H9 (cell line): ENCODE results near the gene MORN3. TPM values are rescaled to one million over a fixed set of nuclear protein-coding genes. Genes with fewer than 3 reads are reported as not detected.

Experiments
- DNase-seq: peaks from one replicate; pipeline ENCODE4 v3.0.0-alpha.2; 2017
- H2AFZ ChIP-seq: one replicate; pipeline ENCODE4 v1.6.1; 2013; ENCODE audit warnings: mild to moderate bottlenecking, low read length, control low read depth, moderate library complexity
- H2AK5ac ChIP-seq: 2 replicates; pipeline ENCODE4 v1.6.1; 2013; ENCODE audit warnings: low read length, control low read depth, mixed read lengths; ENCODE audit not compliant: insufficient read length
- H2BK120ac ChIP-seq: one replicate; pipeline ENCODE4 v1.6.1; 2013; ENCODE audit warnings: low read depth, mild to moderate bottlenecking, low read length, control low read depth, inconsistent platforms; ENCODE audit not compliant: poor library complexity, severe bottlenecking
- H2BK12ac ChIP-seq: 2 replicates; pipeline ENCODE4 v1.6.1; 2013; ENCODE audit warnings: low read length, control low read depth, mixed read lengths, low read depth; ENCODE audit not compliant: insufficient read length
- H2BK15ac ChIP-seq: 2 replicates; pipeline ENCODE4 v1.6.1; 2013; ENCODE audit warnings: low read depth, low read length, control low read depth
- H2BK20ac ChIP-seq: one replicate; pipeline ENCODE4 v1.6.1; 2013; ENCODE audit warnings: low read depth, mild to moderate bottlenecking, low read length, control low read depth, inconsistent platforms; ENCODE audit not compliant: poor library complexity, severe bottlenecking
- H2BK5ac ChIP-seq: 2 replicates; pipeline ENCODE4 v1.6.1; 2013; ENCODE audit warnings: low read length, control low read depth, mixed read lengths; ENCODE audit not compliant: insufficient read length
- H3K14ac ChIP-seq: 2 replicates; pipeline ENCODE4 v1.6.1; 2013; ENCODE audit warnings: low read length, control low read depth; ENCODE audit not compliant: insufficient read depth
- H3K18ac ChIP-seq: 2 replicates; pipeline ENCODE4 v1.6.1; 2013; ENCODE audit warnings: low read depth, mild to moderate bottlenecking, mixed read lengths, low read length, control low read depth; ENCODE audit not compliant: insufficient read length
- H3K23ac ChIP-seq: 2 replicates; pipeline ENCODE4 v1.6.1; 2013; ENCODE audit warnings: low read length, control low read depth, mixed read lengths, low read depth; ENCODE audit not compliant: insufficient read length
- H3K23me2 ChIP-seq: 2 replicates; pipeline ENCODE4 v1.6.1; 2013; ENCODE audit warnings: low read depth, mild to moderate bottlenecking, mixed read lengths, low read length, control low read depth; ENCODE audit not compliant: insufficient read length, poor library complexity, severe bottlenecking
- H3K27ac ChIP-seq: 2 replicates; pipeline ENCODE4 v1.5.1; 2013; ENCODE audit warnings: low read length, control low read depth, mixed read lengths, low read depth; ENCODE audit not compliant: insufficient read length
- H3K27me3 ChIP-seq: 2 replicates; pipeline ENCODE4 v1.6.1; 2013; ENCODE audit warnings: low read length, control low read depth, inconsistent platforms; ENCODE audit not compliant: insufficient read depth
- H3K4ac ChIP-seq: 2 replicates; pipeline ENCODE4 v1.6.1; 2013; ENCODE audit warnings: low read depth, mild to moderate bottlenecking, control low read depth, inconsistent platforms, low read length, moderate library complexity
- H3K4me1 ChIP-seq: 2 replicates; pipeline ENCODE4 v1.6.1; 2013; ENCODE audit warnings: low read length, control low read depth, inconsistent platforms; ENCODE audit not compliant: insufficient read depth
- H3K4me2 ChIP-seq: 2 replicates; pipeline ENCODE4 v1.6.1; 2013; ENCODE audit warnings: low read length, control low read depth, mixed read lengths; ENCODE audit not compliant: insufficient read length, insufficient read depth
- H3K56ac ChIP-seq: 2 replicates; pipeline ENCODE4 v1.6.1; 2013; ENCODE audit warnings: low read depth, mild to moderate bottlenecking, mixed read lengths, low read length, control low read depth; ENCODE audit not compliant: insufficient read length
- H3K79me1 ChIP-seq: 2 replicates; pipeline ENCODE4 v1.6.1; 2013; ENCODE audit warnings: low read depth, mild to moderate bottlenecking, moderate library complexity, low read length, control low read depth, inconsistent platforms; ENCODE audit not compliant: insufficient read depth, poor library complexity, severe bottlenecking
- H3K79me2 ChIP-seq: 2 replicates; pipeline ENCODE4 v1.6.1; 2013; ENCODE audit warnings: low read length, control low read depth, inconsistent platforms; ENCODE audit not compliant: insufficient read depth
- H3K9ac ChIP-seq: 2 replicates; pipeline ENCODE4 v1.6.1; 2013; ENCODE audit warnings: low read length, control low read depth, mixed read lengths; ENCODE audit not compliant: insufficient read length; ENCODE audit errors: extremely low read depth
- H3K9me3 ChIP-seq: one replicate; pipeline ENCODE4 v1.6.1; 2013; ENCODE audit warnings: low read depth, low read length, inconsistent platforms; ENCODE audit not compliant: control insufficient read depth
- H3T11ph ChIP-seq: one replicate; pipeline ENCODE4 v1.6.1; 2013; ENCODE audit warnings: mild to moderate bottlenecking, low read length, control low read depth, inconsistent platforms
- H4K20me1 ChIP-seq: one replicate; pipeline ENCODE4 v1.6.1; 2013; ENCODE audit not compliant: control insufficient read depth, insufficient read length, insufficient read depth
- H4K5ac ChIP-seq: 2 replicates; pipeline ENCODE4 v1.6.1; 2013; ENCODE audit warnings: low read depth, mild to moderate bottlenecking, mixed read lengths, low read length, control low read depth; ENCODE audit not compliant: insufficient read length
- H4K8ac ChIP-seq: replicated peaks from 2 replicates; pipeline ENCODE4 v1.6.1; 2013; ENCODE audit warnings: low read length, control low read depth, mixed read lengths, low read depth; ENCODE audit not compliant: insufficient read length
- H4K91ac ChIP-seq: 2 replicates; pipeline ENCODE4 v1.6.1; 2013; ENCODE audit warnings: low read depth, mild to moderate bottlenecking, moderate library complexity, mixed read lengths, low read length, control low read depth; ENCODE audit not compliant: insufficient read length
- H3K27ac Mint-ChIP-seq, 3 experiments: 2 replicates in 2 of 3; 3 replicates in 1 of 3; pipeline ENCODE4 v1.8.0; 2020 to 2021; ENCODE audit warnings: mixed read lengths in 3 of 3, mild to moderate bottlenecking in 1 of 3, moderate library complexity in 1 of 3
- H3K27me3 Mint-ChIP-seq: 2 replicates; pipeline ENCODE4 v1.8.0; 2021; ENCODE audit warnings: low read depth, mild to moderate bottlenecking, moderate library complexity, mixed read lengths
- H3K36me3 Mint-ChIP-seq, 3 experiments: 2 replicates in 2 of 3; 3 replicates in 1 of 3; pipeline ENCODE4 v1.8.0; 2020 to 2021; ENCODE audit warnings: low read depth in 3 of 3, mixed read lengths in 3 of 3; ENCODE audit not compliant: insufficient read depth in 1 of 3
- H3K4me1 Mint-ChIP-seq, 2 experiments: 2 replicates each; pipeline ENCODE4 v1.8.0; 2020; ENCODE audit warnings: mixed read lengths in 2 of 2
- H3K4me3 Mint-ChIP-seq, 2 experiments: 2 replicates in 1 of 2; 3 replicates in 1 of 2; pipeline ENCODE4 v1.8.0; 2020 to 2021; ENCODE audit warnings: mild to moderate bottlenecking in 2 of 2, mixed read lengths in 2 of 2, moderate library complexity in 1 of 2
- H3K9me3 Mint-ChIP-seq, 2 experiments: 2 replicates in 1 of 2; 3 replicates in 1 of 2; pipeline ENCODE4 v1.8.0; 2020; ENCODE audit warnings: mild to moderate bottlenecking in 2 of 2, mixed read lengths in 2 of 2, moderate library complexity in 1 of 2
- WGBS: extraction: QIAGEN DNeasy Blood & Tissue Kit; methylation state at CpG from one replicate; pipeline ENCODE4 v1.1.7; 2013; ENCODE audit warnings: missing lambda C conversion rate, low lambda C conversion rate, mixed read lengths; ENCODE audit not compliant: insufficient read length; ENCODE audit errors: extremely low coverage; 5-methylcytosine and 5-hydroxymethylcytosine counted together
- total RNA-seq: library from RNA; stranded (reverse); gene quantifications from 2 replicates; pipeline ENCODE4 v1.2.1, GENCODE V29; 2021
- TF ChIP-seq, protein P1 (sequence below): fragments of 200-600 bp; sonication (generic); conservative IDR thresholded peaks from 3 replicates; pipeline ENCODE4 v1.8.0; 2021; ENCODE audit warnings: antibody characterized with exemption, mild to moderate bottlenecking

MORN3 gene
- total RNA-seq, 1 experiment from 2014 or later: 0.37 TPM

DNA sequence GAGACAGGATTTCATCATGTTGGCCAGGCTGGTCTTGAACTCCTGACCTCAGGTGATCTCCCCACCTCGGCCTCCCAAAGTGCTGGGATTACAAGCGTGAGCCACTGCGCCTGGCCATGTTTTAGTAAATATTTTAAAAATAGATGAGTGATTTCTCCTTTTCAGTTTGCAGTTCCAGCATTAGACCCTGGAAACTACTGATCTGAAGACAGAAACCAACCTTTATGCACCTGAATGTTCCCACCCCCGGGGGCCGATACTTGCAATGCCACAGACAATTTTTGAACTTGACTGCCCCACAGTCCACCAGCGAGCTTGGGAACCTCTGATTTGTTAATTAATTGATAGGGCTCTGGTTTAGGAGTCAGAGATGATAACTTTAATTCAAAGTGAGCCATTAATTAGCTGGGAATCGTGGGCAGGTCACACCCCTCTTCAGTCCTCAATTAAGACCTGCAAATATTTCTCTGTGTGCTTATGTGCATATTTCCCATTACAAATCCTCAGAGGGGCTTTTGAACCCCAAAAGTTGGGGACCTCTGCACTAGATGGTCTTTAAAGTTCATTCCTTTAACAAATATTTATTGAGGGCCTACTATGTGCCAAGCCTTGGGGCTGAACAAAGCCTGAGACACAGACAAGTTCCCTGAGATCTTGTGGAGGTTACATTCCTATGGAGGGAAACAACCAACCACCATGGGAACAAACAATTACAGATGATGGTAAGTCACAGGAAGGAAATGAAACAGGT is 39.0 kb upstream of the MORN3 start:
- H3K14ac ChIP-seq: no peak overlapping the region
- H2AFZ ChIP-seq: no peak overlapping the region
- H4K5ac ChIP-seq: no peak overlapping the region
- no peak overlapping the region for H3K27ac ChIP-seq
- no peaks in the 10 kb centered on the region for H3K79me1 ChIP-seq
- H3K4me2 ChIP-seq: no peak overlapping the region
- peaks cover under 1% of the 10 kb centered on the region; the same call in 1 of the 2 replicates for H3K79me2 ChIP-seq
- no peak overlapping the region for H3K4ac ChIP-seq
- Mint-ChIP-seq H3K36me3 (no peaks in the 10 kb centered on the region; a peak in 1 of 7 replicates), H3K27me3 (no peaks in the 10 kb centered on the region; the same call in none of the 2 replicates), H3K27ac (no peak overlapping the region), H3K4me3 (no peak overlapping the region), H3K4me1 (peaks cover 9 to 14% of the 10 kb centered on the region in 2 experiments), H3K9me3 (peaks cover 0 to 5% of the 10 kb centered on the region in 2 experiments; a peak in 2 of 5 replicates)
- no peak overlapping the region for H3K9ac ChIP-seq
- H3T11ph ChIP-seq: no peak overlapping the region
- TF ChIP-seq, protein P1, sequence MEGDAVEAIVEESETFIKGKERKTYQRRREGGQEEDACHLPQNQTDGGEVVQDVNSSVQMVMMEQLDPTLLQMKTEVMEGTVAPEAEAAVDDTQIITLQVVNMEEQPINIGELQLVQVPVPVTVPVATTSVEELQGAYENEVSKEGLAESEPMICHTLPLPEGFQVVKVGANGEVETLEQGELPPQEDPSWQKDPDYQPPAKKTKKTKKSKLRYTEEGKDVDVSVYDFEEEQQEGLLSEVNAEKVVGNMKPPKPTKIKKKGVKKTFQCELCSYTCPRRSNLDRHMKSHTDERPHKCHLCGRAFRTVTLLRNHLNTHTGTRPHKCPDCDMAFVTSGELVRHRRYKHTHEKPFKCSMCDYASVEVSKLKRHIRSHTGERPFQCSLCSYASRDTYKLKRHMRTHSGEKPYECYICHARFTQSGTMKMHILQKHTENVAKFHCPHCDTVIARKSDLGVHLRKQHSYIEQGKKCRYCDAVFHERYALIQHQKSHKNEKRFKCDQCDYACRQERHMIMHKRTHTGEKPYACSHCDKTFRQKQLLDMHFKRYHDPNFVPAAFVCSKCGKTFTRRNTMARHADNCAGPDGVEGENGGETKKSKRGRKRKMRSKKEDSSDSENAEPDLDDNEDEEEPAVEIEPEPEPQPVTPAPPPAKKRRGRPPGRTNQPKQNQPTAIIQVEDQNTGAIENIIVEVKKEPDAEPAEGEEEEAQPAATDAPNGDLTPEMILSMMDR: no peak
- no peaks in the 10 kb centered on the region for H3K9me3 ChIP-seq
- no peaks in the 10 kb centered on the region for H3K4me1 ChIP-seq
- no peak overlapping the region for H2BK12ac ChIP-seq
- no peak overlapping the region for H3K56ac ChIP-seq
- H2AK5ac ChIP-seq: no peak overlapping the region
- no CpG with 5 or more reads among the region's 7 CpGs for WGBS
- H2BK15ac ChIP-seq: no peak overlapping the region
- H4K91ac ChIP-seq: no peak overlapping the region
- no peaks in the 10 kb centered on the region for H4K20me1 ChIP-seq
- no peak overlapping the region for H4K8ac ChIP-seq
- no peaks in the 10 kb centered on the region for H3K27me3 ChIP-seq
- no peak overlapping the region for H3K18ac ChIP-seq
- H3K23me2 ChIP-seq: peaks cover 11% of the 10 kb centered on the region
- no peak overlapping the region for H3K23ac ChIP-seq
- H2BK20ac ChIP-seq: no peak overlapping the region
- H2BK5ac ChIP-seq: no peak overlapping the region
- DNase-seq: no peak
- no peak overlapping the region for H2BK120ac ChIP-seq
